Hepatic stellate cell (primary cell): Measurements from ENCODE around the gene SPOPL.
"Not testable (repeated sequence)": the region's sequence is repeated elsewhere in the genome, so short reads cannot be mapped to it uniquely, and the experiment has no call there.

ENCODE experiments used
- DNase-seq: peaks from one replicate; pipeline ENCODE4 v3.0.0; 2011; ENCODE audit warnings: low spot score

Gene SPOPL

DNA sequence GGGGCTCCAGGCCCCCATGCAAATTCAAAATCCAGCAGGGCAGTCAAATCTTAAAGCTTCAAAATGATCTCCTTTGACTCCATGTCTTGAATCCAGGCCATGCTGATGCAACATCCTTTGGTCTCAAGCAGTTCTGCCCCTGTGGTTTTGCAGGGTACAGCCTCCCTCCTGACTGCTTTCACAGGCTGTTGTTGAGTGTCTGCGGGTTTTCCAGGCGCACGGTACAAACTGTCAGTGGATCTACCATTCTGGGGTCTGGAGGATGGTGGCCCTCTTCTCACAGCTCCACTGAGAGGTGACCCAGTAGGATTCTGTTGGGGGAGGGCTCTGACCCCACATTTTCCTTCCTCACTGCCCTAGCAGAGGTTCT is 22.1 kb downstream of the SPOPL start:
- DNase-seq, result not testable (repeated sequence)

- not testable (repeated sequence) for DNase-seq
Measured at GRCh38 chr2:138524353-138524752, 22.8 kb downstream of the SPOPL start.

DNA sequence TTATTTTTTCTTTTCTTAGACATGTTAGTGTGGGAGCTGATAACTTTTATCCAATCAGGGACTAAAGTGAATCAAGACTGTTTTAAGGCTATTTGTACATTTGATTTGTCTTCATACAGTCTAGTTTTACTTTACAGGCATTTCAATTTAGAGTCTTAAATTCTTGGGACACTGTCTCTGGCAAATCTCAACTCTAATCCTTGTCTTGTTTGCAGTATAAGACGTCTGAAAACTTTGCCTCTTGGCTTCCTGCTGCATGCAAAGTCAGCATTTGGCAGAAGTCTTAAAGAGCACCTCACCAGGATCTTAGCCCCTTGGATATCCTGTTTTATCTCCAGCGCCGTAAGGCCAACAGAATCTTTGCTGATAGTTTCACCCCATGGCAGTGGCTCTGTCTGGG is 30.3 kb downstream of the SPOPL start:
- DNase-seq, result no peak

DNA sequence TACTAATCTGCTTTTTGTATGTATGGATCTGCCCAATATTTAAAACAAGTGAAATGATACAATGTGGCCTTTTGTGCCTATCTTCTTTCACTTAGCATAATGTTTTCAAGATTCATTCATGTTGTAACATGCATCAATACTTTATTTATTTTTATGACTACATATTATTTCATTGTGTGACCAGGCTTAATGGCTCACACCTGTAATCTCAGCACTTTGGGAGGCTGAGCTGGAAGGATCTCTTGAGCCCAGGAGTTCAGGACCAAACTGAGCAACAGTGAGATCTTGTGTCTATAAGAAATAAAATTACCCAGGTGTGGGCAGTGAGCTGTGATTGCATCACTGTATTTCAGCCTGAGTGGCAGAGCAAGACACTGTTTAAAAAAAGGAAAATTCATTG is 33.2 kb downstream of the SPOPL start:
- no peak for DNase-seq

DNA sequence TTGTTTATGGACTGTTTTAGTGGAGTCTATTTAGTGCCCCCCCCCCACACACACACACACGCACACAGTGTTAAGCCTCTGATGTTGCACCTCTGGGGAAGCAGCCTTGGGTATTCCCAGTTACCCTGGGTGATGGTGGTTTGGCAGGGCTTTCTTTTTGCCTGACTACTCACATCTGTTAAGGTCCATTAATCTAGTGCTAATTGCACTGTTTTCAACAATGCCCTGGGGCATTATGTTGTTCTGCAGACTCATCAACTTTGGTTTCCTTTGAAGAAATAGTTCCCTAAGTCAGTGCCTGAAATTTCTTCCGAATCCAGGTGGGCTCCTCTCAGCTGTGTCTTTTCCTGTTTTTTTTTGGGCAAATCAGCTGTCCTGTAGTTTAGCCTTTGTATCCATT is 34.7 kb downstream of the SPOPL start:
- no peak for DNase-seq

DNA sequence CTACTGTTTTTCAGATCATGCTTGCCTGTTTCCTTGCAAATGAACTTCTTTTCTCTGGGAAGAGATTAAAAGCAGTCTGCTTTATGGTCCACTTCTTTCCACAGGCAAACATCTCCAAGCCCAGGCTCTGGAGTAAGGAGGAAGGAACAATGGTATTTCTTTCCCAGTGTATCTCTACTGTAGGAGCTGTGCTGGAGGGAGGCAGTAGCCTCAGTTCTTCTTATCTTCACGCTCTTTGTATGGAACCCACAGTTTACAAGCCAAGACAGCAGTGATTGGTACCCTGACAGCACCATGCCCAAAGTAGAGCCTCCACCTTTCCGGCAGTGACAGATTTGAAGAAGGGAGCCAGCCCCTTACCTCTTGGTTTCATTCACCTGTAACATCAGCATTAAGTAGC is 35.2 kb downstream of the SPOPL start:
- no peak for DNase-seq

DNA sequence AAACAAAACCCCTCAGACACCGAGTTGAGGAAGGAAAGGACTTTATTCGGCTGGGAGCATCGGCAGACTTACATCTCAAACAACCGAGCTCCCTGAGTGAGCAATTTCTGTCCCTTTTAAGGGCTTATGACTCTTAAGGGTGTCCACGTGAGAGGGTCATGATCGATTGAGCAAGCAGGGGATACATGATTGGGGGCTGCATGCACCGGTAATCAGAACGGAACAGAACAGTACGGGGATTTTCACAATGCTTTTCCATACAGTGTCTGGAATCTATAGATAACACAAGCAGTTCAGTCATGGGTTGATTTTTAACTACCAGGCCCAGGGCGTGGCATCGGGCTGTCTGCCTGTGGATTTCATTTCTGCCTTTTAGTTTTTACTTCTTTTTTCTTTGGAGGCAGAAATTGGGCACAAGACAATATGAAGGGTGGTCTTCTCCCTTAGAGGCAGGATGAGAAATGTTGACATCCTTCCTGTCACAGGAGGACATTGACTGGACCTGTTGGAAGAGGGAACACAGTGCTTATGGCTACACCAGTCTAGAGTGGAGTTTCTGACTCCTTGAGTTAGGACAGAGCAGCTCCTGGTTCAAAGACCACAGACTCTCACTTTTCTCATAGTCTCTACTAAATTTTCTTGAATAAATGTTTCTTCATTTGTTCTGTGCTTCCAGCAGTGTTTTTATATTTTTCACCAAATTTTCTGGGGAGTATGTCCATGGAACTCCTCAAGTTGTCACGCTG is 35.8 kb downstream of the SPOPL start:
- no peak for DNase-seq

GRCh38 chr2:138544206-138544605 is 42.6 kb downstream of the SPOPL start:
- DNase-seq, result not testable (repeated sequence)

- no peak for DNase-seq
Measured at GRCh38 chr2:138548796-138549195, 47.2 kb downstream of the SPOPL start.

GRCh38 chr2:138550172-138550571 is 48.6 kb downstream of the SPOPL start:
- no peak for DNase-seq

DNA sequence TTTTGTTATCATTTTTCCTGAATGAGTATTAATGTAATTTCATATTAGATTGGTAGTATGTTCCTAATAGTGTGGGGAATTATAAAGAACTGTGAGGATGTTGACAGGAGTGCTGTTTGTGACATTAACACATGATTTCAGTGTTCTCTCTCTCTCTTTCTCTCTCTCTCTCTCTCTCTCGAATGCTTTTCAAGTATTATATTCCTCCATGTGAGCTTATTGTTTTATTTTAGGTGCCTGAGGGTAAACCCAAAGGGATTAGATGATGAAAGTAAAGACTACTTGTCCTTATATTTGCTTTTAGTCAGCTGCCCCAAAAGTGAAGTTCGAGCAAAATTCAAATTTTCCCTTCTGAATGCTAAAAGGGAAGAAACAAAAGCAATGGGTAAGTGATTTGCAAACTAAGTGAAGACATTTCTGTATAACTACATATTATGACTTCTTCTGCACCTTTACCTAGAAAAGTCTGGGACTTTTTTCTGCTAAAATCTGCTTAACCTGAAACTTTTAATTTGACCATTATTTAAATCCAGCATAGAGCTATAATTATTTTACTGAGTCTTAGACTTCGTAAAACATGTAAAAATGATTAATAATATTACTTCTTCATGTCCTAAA is 49.2 kb downstream of the SPOPL start:
- DNase-seq, result no peak

DNA sequence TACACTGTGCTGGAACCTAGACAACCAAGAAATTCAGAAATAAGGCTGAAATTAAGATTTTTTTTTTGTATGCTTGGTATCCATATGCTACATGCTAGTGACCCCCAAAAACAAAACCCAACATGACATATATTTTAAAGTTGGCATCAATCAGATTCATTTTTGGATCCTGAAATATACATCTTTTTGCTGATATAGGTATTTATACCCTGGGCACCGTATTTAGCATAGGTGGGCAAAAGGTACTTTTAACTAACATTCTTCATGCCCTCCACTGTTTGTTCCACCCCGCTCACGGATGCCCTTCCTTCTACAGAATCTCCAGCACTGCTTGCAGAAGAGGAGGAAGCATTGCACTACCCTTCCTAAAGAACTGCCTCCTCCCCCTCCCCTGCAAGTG is 52.6 kb downstream of the SPOPL start:
- DNase-seq, result no peak

DNA sequence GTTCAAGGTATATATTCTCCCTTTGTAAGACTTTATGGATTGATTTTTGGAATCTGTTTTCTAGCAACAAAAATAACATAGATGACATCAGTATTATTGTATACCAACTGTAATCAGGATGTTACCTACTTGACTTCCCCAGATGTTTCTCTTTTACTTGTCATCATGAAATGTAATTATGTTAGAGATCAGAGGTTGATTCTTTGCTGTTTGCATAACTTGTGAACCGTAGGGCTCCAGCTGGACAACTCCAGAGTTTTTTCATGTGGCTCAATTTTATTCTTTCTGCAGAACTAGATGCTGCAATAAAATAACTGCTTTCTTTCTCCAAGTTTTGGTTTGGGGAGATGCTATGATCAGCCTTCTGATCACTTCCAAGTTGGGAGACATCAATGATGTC is 58.1 kb downstream of the SPOPL start:
- DNase-seq, result no peak

GRCh38 chr2:138564586-138565229 is 63.1 kb downstream of the SPOPL start:
- no peak for DNase-seq

GRCh38 chr2:138565230-138565598 is 63.6 kb downstream of the SPOPL start:
- DNase-seq, result no peak

DNA sequence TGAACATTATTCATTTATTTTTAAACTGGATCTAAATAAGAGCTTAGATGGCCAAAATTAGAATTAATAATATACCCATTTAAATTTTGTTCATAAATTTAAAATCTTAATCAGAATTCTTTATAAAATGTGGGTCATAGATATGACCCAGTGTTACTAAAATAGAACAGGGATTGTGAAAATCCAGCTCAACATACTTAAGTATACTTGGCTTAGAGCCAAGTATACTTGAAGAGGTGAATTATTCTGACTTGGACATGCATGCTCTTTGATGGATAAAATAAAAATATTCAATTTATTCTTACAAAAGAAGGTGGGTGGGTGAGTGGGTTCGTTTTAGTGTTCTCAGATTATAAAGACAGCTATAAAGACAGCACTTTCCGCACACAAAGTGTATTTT is 70.7 kb downstream of the SPOPL start:
- DNase-seq, result no peak

DNA sequence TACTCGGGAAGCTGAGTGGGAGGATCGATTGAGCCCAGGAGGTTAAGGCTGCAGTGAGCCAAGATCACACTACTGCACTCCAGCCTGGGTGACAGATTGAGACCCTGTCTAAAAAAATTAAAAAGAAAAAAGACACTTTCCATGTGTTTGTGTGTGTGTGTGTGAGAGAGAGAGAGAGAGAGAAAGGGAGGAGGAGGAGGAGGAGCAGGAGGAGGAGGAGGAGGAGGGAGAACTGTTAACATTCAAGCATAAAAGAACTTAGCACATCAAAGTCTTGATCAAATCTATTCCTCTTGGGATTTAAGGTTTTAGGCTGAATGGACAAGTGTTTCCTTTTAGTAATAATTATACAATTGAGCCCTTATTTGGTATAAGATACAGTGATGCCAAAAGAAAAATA is 75.5 kb downstream of the SPOPL start:
- DNase-seq, result no peak

DNA sequence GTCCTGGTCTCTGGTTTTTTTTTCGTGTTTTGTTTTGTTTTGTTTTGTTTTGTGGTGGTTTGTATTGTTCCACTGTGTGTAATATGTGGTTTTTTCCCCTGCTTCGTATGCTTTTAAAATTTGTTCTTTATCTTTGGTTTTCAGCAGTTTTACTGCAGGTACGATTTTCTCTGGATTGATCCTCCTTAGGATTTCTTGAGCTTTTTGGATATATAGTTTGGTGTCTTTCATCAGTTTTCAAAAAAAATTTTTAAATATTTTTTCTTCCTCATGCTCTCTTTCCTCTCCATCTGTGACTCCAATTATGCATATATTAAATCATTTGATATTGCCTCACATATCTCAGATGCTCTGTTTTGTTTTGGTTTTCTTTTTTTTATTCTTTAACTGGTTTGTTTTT is 78.0 kb downstream of the SPOPL start:
- DNase-seq, result no peak

DNA sequence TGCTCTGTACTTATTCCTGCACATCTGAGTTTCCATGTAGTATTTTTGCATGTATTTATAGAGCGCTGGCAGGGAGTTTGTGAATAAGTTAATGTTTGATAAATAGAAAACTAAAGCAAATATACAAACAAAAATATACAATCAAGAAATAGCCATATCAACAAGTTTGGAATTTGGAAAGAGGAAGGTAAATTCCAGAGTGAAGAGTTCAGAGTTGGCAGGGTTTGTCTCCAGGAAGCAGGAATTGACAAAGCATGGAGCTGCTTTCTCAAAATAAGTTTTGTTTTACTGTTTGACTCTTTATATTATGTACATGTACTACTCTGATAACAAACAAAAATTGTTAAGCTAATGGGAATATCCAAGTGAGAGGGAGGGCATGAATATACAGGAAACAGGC is 80.3 kb downstream of the SPOPL start:
- DNase-seq, result no peak

DNA sequence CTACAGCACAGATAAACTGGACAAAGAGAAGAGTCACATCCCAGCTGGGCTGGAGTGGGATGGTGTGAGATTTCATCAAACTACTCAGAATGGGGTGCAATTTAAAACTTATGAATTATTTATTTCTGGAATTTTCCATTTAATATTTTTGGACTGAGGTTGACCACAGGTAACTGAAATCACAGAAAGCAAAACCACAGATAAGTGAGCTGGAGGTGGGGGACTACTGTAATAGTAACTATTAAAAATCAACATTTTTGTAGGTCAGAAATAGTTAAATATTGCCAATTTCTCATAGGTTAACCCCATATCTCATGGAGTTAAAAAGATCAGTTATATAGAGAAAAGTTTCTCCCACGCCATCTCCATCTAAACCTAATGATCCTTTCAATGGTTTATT is 88.1 kb downstream of the SPOPL start:
- DNase-seq, result no peak

GRCh38 chr2:138596403-138596802 is 94.8 kb downstream of the SPOPL start:
- DNase-seq, result no peak

- no peak for DNase-seq
Measured at GRCh38 chr2:138600732-138601457, 99.3 kb downstream of the SPOPL start.
